Measurements from ENCODE around the gene ZNRF1.

DNA sequence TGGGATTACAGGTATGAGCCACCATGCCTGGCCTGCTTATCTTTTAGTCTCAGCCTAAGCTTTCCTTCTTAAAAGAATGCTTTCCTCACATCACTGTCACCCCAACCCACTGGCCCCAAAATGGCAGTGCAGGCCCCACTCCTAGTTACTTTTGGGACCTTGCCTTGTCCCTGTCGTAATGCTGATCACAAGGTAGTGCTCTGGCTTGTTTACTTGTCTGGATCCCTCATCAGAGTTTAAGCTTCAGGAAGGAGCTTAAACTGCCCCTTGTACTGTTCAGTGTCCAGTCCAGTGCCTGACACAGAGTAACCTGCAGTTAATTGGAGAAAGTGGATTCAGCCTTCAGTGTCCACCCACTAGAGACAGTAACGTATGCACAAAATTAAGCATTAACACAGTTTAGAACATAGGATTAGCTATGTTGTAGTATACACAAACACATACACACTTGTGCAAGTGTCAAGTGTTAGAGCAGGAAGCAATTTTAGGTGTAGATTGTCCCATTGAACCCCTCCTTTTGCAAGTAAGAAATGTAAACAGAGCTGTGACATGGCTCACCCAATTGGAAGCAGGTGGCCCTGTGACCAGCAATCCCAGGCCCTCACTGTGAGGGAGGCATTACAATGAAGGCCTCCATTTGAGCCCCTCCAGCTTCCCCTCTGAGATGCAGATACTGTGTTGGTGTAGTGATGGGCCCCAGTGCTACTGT lies 73.6 kb downstream of the ZNRF1 start:
- TF ChIP-seq CHD2 (IDR thresholded peaks at IDR 0.05; ENCODE audit: low read length, partially characterized antibody) (no peak), KDM1A (IDR thresholded peaks at IDR 0.05; ENCODE audit: low read depth) (no peak), POLR2A (IDR thresholded peaks at IDR 0.05; ENCODE audit: low read length) (no peak), BHLHE40 (IDR thresholded peaks at IDR 0.05; ENCODE audit: low read depth, low read length) (no peak), TP53 (CRISPR knock-in tag; IDR thresholded peaks at IDR 0.05) (no peak)
- TF ChIP-seq, protein P1, sequence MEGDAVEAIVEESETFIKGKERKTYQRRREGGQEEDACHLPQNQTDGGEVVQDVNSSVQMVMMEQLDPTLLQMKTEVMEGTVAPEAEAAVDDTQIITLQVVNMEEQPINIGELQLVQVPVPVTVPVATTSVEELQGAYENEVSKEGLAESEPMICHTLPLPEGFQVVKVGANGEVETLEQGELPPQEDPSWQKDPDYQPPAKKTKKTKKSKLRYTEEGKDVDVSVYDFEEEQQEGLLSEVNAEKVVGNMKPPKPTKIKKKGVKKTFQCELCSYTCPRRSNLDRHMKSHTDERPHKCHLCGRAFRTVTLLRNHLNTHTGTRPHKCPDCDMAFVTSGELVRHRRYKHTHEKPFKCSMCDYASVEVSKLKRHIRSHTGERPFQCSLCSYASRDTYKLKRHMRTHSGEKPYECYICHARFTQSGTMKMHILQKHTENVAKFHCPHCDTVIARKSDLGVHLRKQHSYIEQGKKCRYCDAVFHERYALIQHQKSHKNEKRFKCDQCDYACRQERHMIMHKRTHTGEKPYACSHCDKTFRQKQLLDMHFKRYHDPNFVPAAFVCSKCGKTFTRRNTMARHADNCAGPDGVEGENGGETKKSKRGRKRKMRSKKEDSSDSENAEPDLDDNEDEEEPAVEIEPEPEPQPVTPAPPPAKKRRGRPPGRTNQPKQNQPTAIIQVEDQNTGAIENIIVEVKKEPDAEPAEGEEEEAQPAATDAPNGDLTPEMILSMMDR (IDR thresholded peaks at IDR 0.05), result no peak

Measured in A549 (cell line).